Liver (tissue), 9 donors: ENCODE measurements around the gene IL12RB2. TPM values are rescaled to one million over a fixed set of nuclear protein-coding genes. Genes with fewer than 3 reads are reported as not detected.

Source experiments
- DNase-seq: peaks from one replicate; pipeline ENCODE4 v3.0.0-alpha.2; 2017; ENCODE audit warnings: low spot score
- H3K27ac ChIP-seq, 2 donors: one replicate each; pipeline ENCODE4 v1.7.0; 2013; ENCODE audit warnings: inconsistent platforms in 2 of 2, low read length in 2 of 2, control low read depth in 1 of 2, low read depth in 1 of 2, mild to moderate bottlenecking in 1 of 2
- H3K27me3 ChIP-seq, 4 donors: one replicate each; pipeline versions ENCODE4 v1.6.1 to v1.7.0; 2013; ENCODE audit warnings: low read length in 3 of 4, inconsistent platforms in 1 of 4, mild to moderate bottlenecking in 1 of 4, moderate library complexity in 1 of 4; ENCODE audit not compliant: control insufficient read depth in 4 of 4, insufficient read depth in 4 of 4
- H3K36me3 ChIP-seq, 4 donors: one replicate each; pipeline versions ENCODE4 v1.6.1 to v1.7.0; 2013; ENCODE audit warnings: low read length in 3 of 4, mild to moderate bottlenecking in 3 of 4, low read depth in 1 of 4, moderate library complexity in 1 of 4; ENCODE audit not compliant: control insufficient read depth in 4 of 4, insufficient read depth in 3 of 4
- H3K4me1 ChIP-seq, 4 donors: one replicate each; pipeline versions ENCODE4 v1.6.1 to v1.7.0; 2013; ENCODE audit warnings: low read length in 3 of 4, mild to moderate bottlenecking in 3 of 4, moderate library complexity in 1 of 4; ENCODE audit not compliant: control insufficient read depth in 4 of 4, insufficient read depth in 4 of 4
- H3K4me3 ChIP-seq, 3 donors: one replicate each; pipeline versions ENCODE4 v1.6.1 to v1.7.0; 2013; ENCODE audit warnings: low read length in 3 of 3, control low read depth in 1 of 3, low read depth in 1 of 3, mild to moderate bottlenecking in 1 of 3
- H3K9ac ChIP-seq, 2 donors: one replicate each; pipeline ENCODE4 v1.7.0; 2013; ENCODE audit warnings: low read length in 2 of 2, mild to moderate bottlenecking in 2 of 2, moderate library complexity in 2 of 2, control low read depth in 1 of 2, low read depth in 1 of 2
- H3K9me3 ChIP-seq, 4 donors: one replicate each; pipeline versions ENCODE4 v1.6.1 to v1.7.0; 2013; ENCODE audit warnings: low read length in 3 of 4; ENCODE audit not compliant: control insufficient read depth in 4 of 4
- EGR1 ChIP-seq, 2 donors: IDR thresholded peaks; 2 replicates each; pipeline ENCODE4 v1.6.1; 2016 to 2018; ENCODE audit warnings: antibody characterized with exemption in 2 of 2, low read depth in 2 of 2
- HNF4A ChIP-seq, 2 donors: conservative IDR thresholded peaks; 2 replicates each; pipeline ENCODE4 v1.6.1; 2016; ENCODE audit warnings: antibody characterized with exemption in 2 of 2, mild to moderate bottlenecking in 2 of 2
- HNF4G ChIP-seq: IDR thresholded peaks from 2 replicates; pipeline ENCODE4 v1.6.1; 2016; ENCODE audit warnings: antibody characterized with exemption
- JUND ChIP-seq, 2 donors: IDR thresholded peaks; 2 replicates each; pipeline ENCODE4 v1.6.1; 2016; ENCODE audit warnings: antibody characterized with exemption in 2 of 2
- RAD21 ChIP-seq, 2 donors: IDR thresholded peaks; 2 replicates each; pipeline ENCODE4 v1.6.1; 2016; ENCODE audit warnings: antibody characterized with exemption in 2 of 2, mild to moderate bottlenecking in 2 of 2
- RXRA ChIP-seq, 2 donors: IDR thresholded peaks; 2 replicates each; pipeline ENCODE4 v1.6.1; 2017 to 2018; ENCODE audit warnings: antibody characterized with exemption in 2 of 2, mild to moderate bottlenecking in 1 of 2
- SP1 ChIP-seq: IDR thresholded peaks from 2 replicates; pipeline ENCODE4 v1.6.1; 2018; ENCODE audit warnings: antibody characterized with exemption, mild to moderate bottlenecking
- TAF1 ChIP-seq: conservative IDR thresholded peaks from 2 replicates; pipeline ENCODE4 v1.6.1; 2016; ENCODE audit warnings: antibody characterized with exemption, mild to moderate bottlenecking
- YY1 ChIP-seq: IDR thresholded peaks from 2 replicates; pipeline ENCODE4 v1.6.1; 2016; ENCODE audit warnings: antibody characterized with exemption, mild to moderate bottlenecking
- WGBS: extraction: QIAGEN DNeasy Blood & Tissue Kit; methylation state at CpG from one replicate; pipeline ENCODE4 v1.1.7; 2013; 5-methylcytosine and 5-hydroxymethylcytosine counted together
- polyA plus RNA-seq, 2 donors: library from polyadenylated mRNA; stranded (reverse) in 1 of 2; unstranded in 1 of 2; fragments of 200-250 nt in 1 of 2; fragments of >200 nt in 1 of 2; fragmentation: Nextera tagmentation in 1 of 2; extraction: Ambion mirVana in 1 of 2; gene quantifications; one replicate each; pipeline versions ENCODE4 v1.2.1 to v1.2.3, GENCODE V29; 2013 to 2015
- total RNA-seq, 2 donors: library from RNA; depleted of rRNA; stranded (reverse); fragments of >200 nt; gene quantifications; one replicate each; pipeline ENCODE4 v1.2.3, GENCODE V29; 2014
- TF ChIP-seq, protein P1 (sequence below): IDR thresholded peaks from 2 replicates; pipeline ENCODE4 v1.6.1; 2016; ENCODE audit warnings: antibody characterized with exemption
- TF ChIP-seq, protein P2 (sequence below): IDR thresholded peaks from 2 replicates; pipeline ENCODE4 v1.6.1; 2016; ENCODE audit warnings: antibody characterized with exemption, mild to moderate bottlenecking
- TF ChIP-seq, protein P3 (sequence below): IDR thresholded peaks from 2 replicates; pipeline ENCODE4 v1.6.1; 2016; ENCODE audit warnings: antibody characterized with exemption
- TF ChIP-seq, protein P4 (sequence below): IDR thresholded peaks from 2 replicates; pipeline ENCODE4 v1.6.1; 2016; ENCODE audit warnings: antibody characterized with exemption
- TF ChIP-seq, protein P5 (sequence below): fragments of 150-350 bp; IDR thresholded peaks from 2 replicates; pipeline ENCODE4 v1.5.1; 2017; ENCODE audit warnings: improper control_type of control experiment, low read depth, low read length; ENCODE audit not compliant: missing input control
- donor health status: healthy.
- donor health status: healthy.
- donor health status: healthy.
- donor health status: healthy.
- donor health status: healthy.

IL12RB2 gene
- total and polyA plus RNA-seq, 4 donors: 0.06 to 1.3 (median 0.58) TPM

DNA sequence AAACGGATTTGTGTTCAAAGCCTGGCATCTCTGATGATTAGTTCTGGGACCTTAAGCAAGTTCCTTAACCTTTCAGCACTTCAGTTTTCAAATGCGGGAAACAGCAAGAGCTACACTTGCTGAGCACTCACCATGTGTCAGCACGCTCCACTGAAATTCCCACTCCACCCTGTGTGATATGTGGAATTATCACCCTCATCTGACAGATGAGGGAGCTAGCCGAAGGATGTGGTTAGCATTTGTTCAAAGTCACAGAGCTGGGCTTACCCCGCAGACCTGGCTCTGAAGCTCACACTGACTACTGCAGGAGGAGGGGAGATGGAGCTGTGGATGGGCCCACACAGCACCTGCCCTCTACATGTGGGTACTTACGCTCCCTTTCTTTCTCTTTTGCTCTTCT, 29.1 kb downstream of the IL12RB2 start:
- TF ChIP-seq, protein P1, sequence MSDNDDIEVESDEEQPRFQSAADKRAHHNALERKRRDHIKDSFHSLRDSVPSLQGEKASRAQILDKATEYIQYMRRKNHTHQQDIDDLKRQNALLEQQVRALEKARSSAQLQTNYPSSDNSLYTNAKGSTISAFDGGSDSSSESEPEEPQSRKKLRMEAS: no peak
- Histone ChIP-seq H3K9me3 (no peaks in the 10 kb centered on the region), H3K4me1 (no peaks in the 10 kb centered on the region), H3K36me3 (no peaks in the 10 kb centered on the region), H3K4me3 (no peak overlapping the region), H3K9ac (no peak overlapping the region), H3K27me3 (no peaks in the 10 kb centered on the region), H3K27ac (no peak overlapping the region)
- 90% methylated on average over 6 of the region's 6 CpGs for WGBS
- no peak for DNase-seq

DNA sequence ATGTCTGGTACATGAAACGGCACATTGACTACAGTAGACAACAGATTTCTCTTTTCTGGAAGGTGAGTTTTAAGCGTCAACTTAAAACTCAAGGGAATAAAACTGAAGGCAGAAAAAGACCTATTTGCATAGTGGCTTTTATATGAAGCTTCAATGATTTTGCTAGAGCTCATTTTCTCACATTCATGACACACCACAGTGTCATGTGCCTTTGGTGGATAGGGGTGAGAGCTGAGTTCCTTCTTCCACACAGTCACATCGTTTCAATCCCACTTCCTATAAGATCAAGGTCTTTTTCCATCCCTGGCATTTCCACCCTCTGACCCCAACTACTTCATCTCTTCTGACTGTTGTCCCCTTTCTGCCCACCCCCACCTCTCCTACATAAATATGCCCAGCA, 31.0 kb downstream of the IL12RB2 start:
- no peak overlapping the region for H3K27ac ChIP-seq
- no peaks in the 10 kb centered on the region for H3K27me3 ChIP-seq
- no peak overlapping the region for H3K4me3 ChIP-seq
- no peaks in the 10 kb centered on the region for H3K4me1 ChIP-seq
- H3K9ac ChIP-seq: no peak overlapping the region
- no peaks in the 10 kb centered on the region for H3K36me3 ChIP-seq
- WGBS: 89% methylated on average over 3 of the region's 3 CpGs
- no peak for TF ChIP-seq HNF4A (conservative IDR thresholded peaks at IDR 0.05)
- TF ChIP-seq HNF4G: no peak
- no peak for TF ChIP-seq YY1
- no peak for TF ChIP-seq TAF1
- no peak for TF ChIP-seq EGR1 (IDR thresholded peaks at IDR 0.05; ENCODE audit: low read depth in 2 of 2)
- TF ChIP-seq JUND (IDR thresholded peaks at IDR 0.05): no peak
- no peak for TF ChIP-seq SP1
- TF ChIP-seq, protein P2, sequence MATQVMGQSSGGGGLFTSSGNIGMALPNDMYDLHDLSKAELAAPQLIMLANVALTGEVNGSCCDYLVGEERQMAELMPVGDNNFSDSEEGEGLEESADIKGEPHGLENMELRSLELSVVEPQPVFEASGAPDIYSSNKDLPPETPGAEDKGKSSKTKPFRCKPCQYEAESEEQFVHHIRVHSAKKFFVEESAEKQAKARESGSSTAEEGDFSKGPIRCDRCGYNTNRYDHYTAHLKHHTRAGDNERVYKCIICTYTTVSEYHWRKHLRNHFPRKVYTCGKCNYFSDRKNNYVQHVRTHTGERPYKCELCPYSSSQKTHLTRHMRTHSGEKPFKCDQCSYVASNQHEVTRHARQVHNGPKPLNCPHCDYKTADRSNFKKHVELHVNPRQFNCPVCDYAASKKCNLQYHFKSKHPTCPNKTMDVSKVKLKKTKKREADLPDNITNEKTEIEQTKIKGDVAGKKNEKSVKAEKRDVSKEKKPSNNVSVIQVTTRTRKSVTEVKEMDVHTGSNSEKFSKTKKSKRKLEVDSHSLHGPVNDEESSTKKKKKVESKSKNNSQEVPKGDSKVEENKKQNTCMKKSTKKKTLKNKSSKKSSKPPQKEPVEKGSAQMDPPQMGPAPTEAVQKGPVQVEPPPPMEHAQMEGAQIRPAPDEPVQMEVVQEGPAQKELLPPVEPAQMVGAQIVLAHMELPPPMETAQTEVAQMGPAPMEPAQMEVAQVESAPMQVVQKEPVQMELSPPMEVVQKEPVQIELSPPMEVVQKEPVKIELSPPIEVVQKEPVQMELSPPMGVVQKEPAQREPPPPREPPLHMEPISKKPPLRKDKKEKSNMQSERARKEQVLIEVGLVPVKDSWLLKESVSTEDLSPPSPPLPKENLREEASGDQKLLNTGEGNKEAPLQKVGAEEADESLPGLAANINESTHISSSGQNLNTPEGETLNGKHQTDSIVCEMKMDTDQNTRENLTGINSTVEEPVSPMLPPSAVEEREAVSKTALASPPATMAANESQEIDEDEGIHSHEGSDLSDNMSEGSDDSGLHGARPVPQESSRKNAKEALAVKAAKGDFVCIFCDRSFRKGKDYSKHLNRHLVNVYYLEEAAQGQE: no peak
- TF ChIP-seq, protein P3, sequence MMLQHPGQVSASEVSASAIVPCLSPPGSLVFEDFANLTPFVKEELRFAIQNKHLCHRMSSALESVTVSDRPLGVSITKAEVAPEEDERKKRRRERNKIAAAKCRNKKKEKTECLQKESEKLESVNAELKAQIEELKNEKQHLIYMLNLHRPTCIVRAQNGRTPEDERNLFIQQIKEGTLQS: no peak
- TF ChIP-seq RXRA (IDR thresholded peaks at IDR 0.05): no peak
- TF ChIP-seq RAD21 (IDR thresholded peaks at IDR 0.05): no peak
- TF ChIP-seq, protein P4, sequence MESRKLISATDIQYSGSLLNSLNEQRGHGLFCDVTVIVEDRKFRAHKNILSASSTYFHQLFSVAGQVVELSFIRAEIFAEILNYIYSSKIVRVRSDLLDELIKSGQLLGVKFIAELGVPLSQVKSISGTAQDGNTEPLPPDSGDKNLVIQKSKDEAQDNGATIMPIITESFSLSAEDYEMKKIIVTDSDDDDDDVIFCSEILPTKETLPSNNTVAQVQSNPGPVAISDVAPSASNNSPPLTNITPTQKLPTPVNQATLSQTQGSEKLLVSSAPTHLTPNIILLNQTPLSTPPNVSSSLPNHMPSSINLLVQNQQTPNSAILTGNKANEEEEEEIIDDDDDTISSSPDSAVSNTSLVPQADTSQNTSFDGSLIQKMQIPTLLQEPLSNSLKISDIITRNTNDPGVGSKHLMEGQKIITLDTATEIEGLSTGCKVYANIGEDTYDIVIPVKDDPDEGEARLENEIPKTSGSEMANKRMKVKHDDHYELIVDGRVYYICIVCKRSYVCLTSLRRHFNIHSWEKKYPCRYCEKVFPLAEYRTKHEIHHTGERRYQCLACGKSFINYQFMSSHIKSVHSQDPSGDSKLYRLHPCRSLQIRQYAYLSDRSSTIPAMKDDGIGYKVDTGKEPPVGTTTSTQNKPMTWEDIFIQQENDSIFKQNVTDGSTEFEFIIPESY: no peak
- TF ChIP-seq, protein P1: no peak
- TF ChIP-seq, protein P5, sequence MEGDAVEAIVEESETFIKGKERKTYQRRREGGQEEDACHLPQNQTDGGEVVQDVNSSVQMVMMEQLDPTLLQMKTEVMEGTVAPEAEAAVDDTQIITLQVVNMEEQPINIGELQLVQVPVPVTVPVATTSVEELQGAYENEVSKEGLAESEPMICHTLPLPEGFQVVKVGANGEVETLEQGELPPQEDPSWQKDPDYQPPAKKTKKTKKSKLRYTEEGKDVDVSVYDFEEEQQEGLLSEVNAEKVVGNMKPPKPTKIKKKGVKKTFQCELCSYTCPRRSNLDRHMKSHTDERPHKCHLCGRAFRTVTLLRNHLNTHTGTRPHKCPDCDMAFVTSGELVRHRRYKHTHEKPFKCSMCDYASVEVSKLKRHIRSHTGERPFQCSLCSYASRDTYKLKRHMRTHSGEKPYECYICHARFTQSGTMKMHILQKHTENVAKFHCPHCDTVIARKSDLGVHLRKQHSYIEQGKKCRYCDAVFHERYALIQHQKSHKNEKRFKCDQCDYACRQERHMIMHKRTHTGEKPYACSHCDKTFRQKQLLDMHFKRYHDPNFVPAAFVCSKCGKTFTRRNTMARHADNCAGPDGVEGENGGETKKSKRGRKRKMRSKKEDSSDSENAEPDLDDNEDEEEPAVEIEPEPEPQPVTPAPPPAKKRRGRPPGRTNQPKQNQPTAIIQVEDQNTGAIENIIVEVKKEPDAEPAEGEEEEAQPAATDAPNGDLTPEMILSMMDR: no peak
- DNase-seq: no peak
- no peaks in the 10 kb centered on the region for H3K9me3 ChIP-seq
